WTC11 (cell line): ENCODE results near the gene MIA3. TPM values are rescaled to one million over a fixed set of nuclear protein-coding genes. Genes with fewer than 3 reads are reported as not detected.

Experiments
- ATAC-seq: fragments of 200-7000 bp; cut with Tn5 transposase; 2 replicates; pipeline ENCODE4 v1.10.0; 2021; ENCODE audit warnings: mild to moderate bottlenecking, moderate library complexity
- CTCF ChIA-PET: fragments of 300-600 bp; sonication (Branson Sonifier 250); formaldehyde crosslinking; loops from one replicate; lab custom pipeline; 2021; ENCODE audit warnings: antibody characterized with exemption; lab: Charles Lee
- POLR2A ChIA-PET: fragments of 350-600 bp; sonication (Branson Sonifier 250); formaldehyde crosslinking; loops from one replicate; lab custom pipeline; 2021; ENCODE audit warnings: antibody characterized with exemption; lab: Charles Lee
- DNase-seq: peaks from one replicate; pipeline ENCODE4 v3.0.0; 2021; ENCODE audit warnings: low spot score
- H3K27ac Mint-ChIP-seq: 2 replicates; pipeline ENCODE4 v1.8.0; 2021; ENCODE audit warnings: mixed read lengths
- H3K27me3 Mint-ChIP-seq: 2 replicates; pipeline ENCODE4 v1.8.0; 2021; ENCODE audit warnings: low read depth, mild to moderate bottlenecking, moderate library complexity, mixed read lengths
- H3K36me3 Mint-ChIP-seq: 2 replicates; pipeline ENCODE4 v1.8.0; 2021; ENCODE audit warnings: mixed read lengths
- H3K4me1 Mint-ChIP-seq: 2 replicates; pipeline ENCODE4 v1.8.0; 2022; ENCODE audit warnings: mixed read lengths
- H3K4me3 Mint-ChIP-seq: 2 replicates; pipeline ENCODE4 v1.8.0; 2021; ENCODE audit warnings: mild to moderate bottlenecking, moderate library complexity, mixed read lengths
- H3K9me3 Mint-ChIP-seq: 2 replicates; pipeline ENCODE4 v1.8.0; 2021; ENCODE audit warnings: mixed read lengths
- CBFB ChIP-seq: sonication (generic); formaldehyde crosslinking; IDR thresholded peaks from 2 replicates; pipeline ENCODE4 v1.8.1; 2022; ENCODE audit warnings: mild to moderate bottlenecking, low read depth, missing genetic modification reagents
- CREB1 ChIP-seq: sonication (generic); formaldehyde crosslinking; IDR thresholded peaks from 2 replicates; pipeline ENCODE4 v1.8.0; 2023; ENCODE audit warnings: mild to moderate bottlenecking, missing genetic modification reagents
- CREM ChIP-seq: sonication (generic); formaldehyde crosslinking; IDR thresholded peaks from 2 replicates; pipeline ENCODE4 v1.8.1; 2022; ENCODE audit warnings: mild to moderate bottlenecking, missing genetic modification reagents, moderate library complexity
- ESRRA ChIP-seq: sonication (generic); formaldehyde crosslinking; IDR thresholded peaks from 2 replicates; pipeline ENCODE4 v1.8.1; 2022; ENCODE audit warnings: mild to moderate bottlenecking, missing genetic modification reagents, borderline replicate concordance
- FOXJ3 ChIP-seq: sonication (generic); formaldehyde crosslinking; IDR thresholded peaks from 2 replicates; pipeline ENCODE4 v1.9.0; 2021; ENCODE audit warnings: missing genetic modification reagents, mild to moderate bottlenecking, borderline replicate concordance
- FOXP4 ChIP-seq: sonication (generic); formaldehyde crosslinking; IDR thresholded peaks from 2 replicates; pipeline ENCODE4 v1.8.0; 2022; ENCODE audit warnings: mild to moderate bottlenecking, missing genetic modification reagents
- GABPB1 ChIP-seq: sonication (generic); formaldehyde crosslinking; IDR thresholded peaks from 2 replicates; pipeline ENCODE4 v1.8.1; 2023; ENCODE audit warnings: mild to moderate bottlenecking, missing genetic modification reagents
- GTF2I ChIP-seq: fragments of 250-450 bp; sonication (Bioruptor Pico); conservative IDR thresholded peaks from 2 replicates; pipeline ENCODE4 v1.4.0; 2021; ENCODE audit warnings: mild to moderate bottlenecking
- HMGA2 ChIP-seq: fragments of 250-450 bp; sonication (Bioruptor Pico); IDR thresholded peaks from 2 replicates; pipeline ENCODE4 v1.4.0; 2021; ENCODE audit warnings: mild to moderate bottlenecking, moderate library complexity
- HMGXB4 ChIP-seq: sonication (generic); formaldehyde crosslinking; IDR thresholded peaks from 2 replicates; pipeline ENCODE4 v1.8.1; 2023; ENCODE audit warnings: mild to moderate bottlenecking, moderate library complexity, missing genetic modification reagents
- PRDM15 ChIP-seq: sonication (generic); formaldehyde crosslinking; IDR thresholded peaks from 2 replicates; pipeline ENCODE4 v1.8.0; 2022; ENCODE audit warnings: missing genetic modification reagents
- PREB ChIP-seq: sonication (generic); formaldehyde crosslinking; IDR thresholded peaks from 2 replicates; pipeline ENCODE4 v1.8.1; 2022; ENCODE audit warnings: mild to moderate bottlenecking, missing genetic modification reagents, moderate library complexity, borderline replicate concordance
- PRRX2 ChIP-seq: fragments of 250-450 bp; sonication (Bioruptor Pico); IDR thresholded peaks from 2 replicates; pipeline ENCODE4 v1.8.0; 2021; ENCODE audit warnings: mild to moderate bottlenecking
- SMAD4 ChIP-seq: sonication (generic); formaldehyde crosslinking; IDR thresholded peaks from 2 replicates; pipeline ENCODE4 v1.8.0; 2022; ENCODE audit warnings: mild to moderate bottlenecking, missing genetic modification reagents
- TEAD4 ChIP-seq: sonication (generic); formaldehyde crosslinking; IDR thresholded peaks from 2 replicates; pipeline ENCODE4 v1.8.0; 2022; ENCODE audit warnings: mild to moderate bottlenecking, missing genetic modification reagents
- ZNF138 ChIP-seq: sonication (generic); formaldehyde crosslinking; conservative IDR thresholded peaks from 2 replicates; pipeline ENCODE4 v1.8.1; 2022; ENCODE audit warnings: mild to moderate bottlenecking, moderate library complexity, missing genetic modification reagents
- ZNF232 ChIP-seq: sonication (generic); formaldehyde crosslinking; IDR thresholded peaks from 2 replicates; pipeline ENCODE4 v1.8.0; 2022; ENCODE audit warnings: mild to moderate bottlenecking, missing genetic modification reagents
- ZNF512 ChIP-seq: sonication (generic); formaldehyde crosslinking; IDR thresholded peaks from 2 replicates; pipeline ENCODE4 v1.8.1; 2022; ENCODE audit warnings: missing genetic modification reagents, borderline replicate concordance
- ZNF671 ChIP-seq: fragments of 250-450 bp; sonication (Bioruptor Pico); IDR thresholded peaks from 2 replicates; pipeline ENCODE4 v1.8.0; 2021; ENCODE audit warnings: mild to moderate bottlenecking
- total RNA-seq: library from RNA; stranded (reverse); gene quantifications from 3 replicates; pipeline ENCODE4 v1.2.3, GENCODE V29; 2021

Gene MIA3
- total RNA-seq, 1 experiment from 2014 or later: 70.0 TPM

- POLR2A ChIA-PET: no interaction called here
- no peak overlapping the region for H3K27ac Mint-ChIP-seq
- no peak overlapping the region for H3K4me3 Mint-ChIP-seq
- TF ChIP-seq CREM (CRISPR knock-in tag): no peak
- no peak for TF ChIP-seq ZNF138 (CRISPR knock-in tag)
- no peak for TF ChIP-seq FOXP4 (CRISPR knock-in tag)
- no peak for TF ChIP-seq SMAD4
- no peak for TF ChIP-seq GTF2I (CRISPR knock-in tag)
- no peak for TF ChIP-seq HMGXB4
- TF ChIP-seq PRDM15: no peak
- TF ChIP-seq ZNF232: no peak
- no peak for TF ChIP-seq PRRX2 (CRISPR knock-in tag)
- no peak for TF ChIP-seq ESRRA (CRISPR knock-in tag)
- no peak for TF ChIP-seq HMGA2 (CRISPR knock-in tag)
- TF ChIP-seq CBFB (CRISPR knock-in tag): no peak
- TF ChIP-seq CREB1: no peak
- no peak for TF ChIP-seq ZNF512
- no peak for TF ChIP-seq ZNF671 (CRISPR knock-in tag)
- TF ChIP-seq FOXJ3 (CRISPR knock-in tag): no peak
- no peak for TF ChIP-seq PREB
- TF ChIP-seq GABPB1 (CRISPR knock-in tag): no peak
- TF ChIP-seq TEAD4 (CRISPR knock-in tag): no peak
- no peak for DNase-seq
- H3K9me3 Mint-ChIP-seq: no peaks in the 10 kb centered on the region
- no peaks in the 10 kb centered on the region for H3K27me3 Mint-ChIP-seq
- CTCF ChIA-PET: no interaction called here
- peaks cover 68% of the 10 kb centered on the region for H3K36me3 Mint-ChIP-seq
- H3K4me1 Mint-ChIP-seq: no peaks in the 10 kb centered on the region
- no peak for ATAC-seq
Observed at GRCh38 chr1:222631611-222632208, 13.8 kb downstream of the MIA3 start.
